NCI-H1092 (cell line): ENCODE data around the gene CTDP1.

Source experiments
- DNase-seq: peaks from one replicate; lab custom pipeline; 2025; lab: John Stamatoyannopoulos, UW

The CTDP1 gene

DNA sequence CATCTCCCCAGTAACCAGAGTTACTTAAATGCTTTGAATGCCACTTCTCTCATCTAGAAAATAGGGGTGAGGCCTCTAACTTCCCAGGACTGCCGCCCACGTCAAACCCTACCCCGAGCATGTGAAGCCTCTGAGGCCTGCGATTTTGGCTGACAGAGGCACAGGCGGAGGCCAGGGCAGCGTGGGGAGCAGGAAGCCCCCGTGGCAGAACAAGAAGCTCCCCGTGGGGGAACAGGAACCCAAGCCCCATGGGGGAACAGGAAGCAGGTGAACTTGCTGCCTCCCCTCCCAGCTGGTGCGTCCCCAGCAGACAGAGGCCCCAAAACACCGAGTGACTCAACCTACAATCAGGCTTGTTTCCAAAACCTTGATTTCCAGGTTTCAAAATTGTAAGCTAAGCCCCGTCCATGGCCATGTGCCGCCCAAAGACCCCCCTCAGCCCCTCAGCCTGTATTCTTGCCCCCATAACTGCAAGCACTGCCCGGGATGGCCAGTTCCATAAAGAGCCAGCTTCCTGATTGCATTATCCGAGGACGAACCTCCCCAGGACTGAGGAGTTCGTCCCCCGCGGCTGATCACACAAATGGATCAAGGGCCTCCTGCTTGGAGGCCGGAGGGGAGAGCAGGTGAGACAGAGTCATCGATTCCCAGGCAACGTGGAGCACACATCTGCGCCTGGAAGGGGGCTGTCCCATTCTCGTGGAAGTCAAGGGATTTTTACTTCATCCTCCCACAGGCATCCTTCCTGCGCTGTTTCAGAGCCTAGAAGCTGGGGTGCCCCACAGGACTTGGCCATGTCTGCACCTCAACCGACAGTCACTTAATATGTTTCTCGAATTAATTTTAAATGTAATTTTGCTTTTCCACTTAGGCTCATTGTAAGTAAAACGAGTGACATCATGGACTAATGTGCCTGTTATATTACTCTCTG, 36.3 kb upstream of the CTDP1 start:
- no peak for DNase-seq

DNA sequence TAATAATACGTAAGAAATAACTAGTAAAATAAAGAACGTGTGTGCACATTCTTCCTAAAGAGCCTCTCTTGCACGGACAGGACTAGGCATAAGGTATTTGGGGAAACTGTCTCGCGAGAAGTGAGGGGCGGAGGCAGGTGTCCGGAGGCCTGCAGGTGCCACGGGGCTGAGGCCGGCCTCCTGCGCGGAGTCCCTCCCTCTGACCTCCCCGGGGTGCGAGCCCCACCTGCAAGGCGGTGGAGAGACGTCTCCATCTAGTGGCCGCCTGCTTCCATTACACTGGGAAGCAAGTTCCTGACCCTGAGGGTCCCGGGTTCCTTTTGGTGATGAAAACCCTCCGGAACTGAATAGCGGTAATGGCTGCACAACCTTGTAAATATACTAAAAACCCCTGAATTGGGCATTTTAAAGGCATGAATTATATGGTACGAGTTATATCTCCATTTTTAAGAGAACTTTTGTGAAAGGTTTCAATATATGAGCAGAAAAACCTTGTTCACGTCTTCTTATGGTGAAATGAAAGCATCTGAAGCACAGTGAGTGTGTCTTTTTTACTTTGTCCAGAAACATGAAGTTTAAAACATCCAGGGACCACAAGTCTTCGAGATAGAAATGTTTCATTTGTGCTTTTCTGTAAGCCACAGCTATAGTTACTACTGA, 35.5 kb upstream of the CTDP1 start:
- peak; percentile 51 for DNase-seq

DNA sequence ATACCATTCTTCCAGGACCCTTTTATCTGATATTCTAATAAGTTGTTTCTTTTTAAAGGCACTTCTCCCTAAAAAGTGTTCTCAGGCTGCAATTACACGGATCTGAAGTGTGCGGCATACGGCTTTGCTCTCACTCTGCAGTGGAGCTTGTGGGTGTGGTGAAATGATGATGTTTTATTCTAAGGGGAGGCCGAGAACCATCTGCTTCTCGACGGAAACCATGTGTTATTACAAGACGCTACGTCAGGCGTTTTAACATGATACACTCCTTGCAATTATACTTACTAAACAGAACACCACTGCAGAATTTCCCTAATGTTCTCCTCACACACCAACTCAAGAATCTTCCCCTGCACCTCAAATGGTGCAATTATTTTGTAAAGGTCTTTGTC, 34.9 kb upstream of the CTDP1 start:
- no peak for DNase-seq

DNA sequence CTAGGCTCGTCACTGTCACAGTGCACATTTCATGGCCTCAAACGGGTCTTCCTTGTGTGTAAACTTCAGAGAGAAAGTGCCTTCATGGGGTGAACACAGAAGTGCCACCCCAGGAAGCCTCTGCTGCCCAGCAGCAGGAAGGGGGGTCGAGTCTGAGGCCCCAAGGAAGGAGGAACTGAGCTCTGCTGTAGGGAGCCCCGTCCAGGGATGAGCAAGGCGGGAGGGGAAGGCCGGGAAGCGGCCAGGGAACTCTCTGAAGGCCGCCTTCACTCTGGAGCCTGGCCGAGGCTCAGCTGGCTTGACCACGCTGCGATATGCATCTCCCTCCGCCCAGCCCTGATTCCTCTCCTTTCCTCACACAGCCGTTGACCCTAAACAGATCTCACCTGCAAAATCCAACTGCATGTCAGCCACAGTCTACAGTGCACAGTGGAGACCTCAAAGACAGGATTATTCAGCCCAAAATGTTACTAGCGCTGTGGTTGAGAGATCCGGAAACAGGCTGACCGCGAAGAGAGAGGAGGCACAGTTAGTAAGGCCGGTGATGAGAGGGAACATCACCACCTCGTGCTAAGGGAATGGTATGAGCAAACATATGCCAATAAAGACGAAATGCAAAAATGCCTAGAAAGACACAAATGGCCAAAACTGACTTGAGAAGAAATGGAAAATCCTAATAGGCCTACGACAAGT, 34.2 kb upstream of the CTDP1 start:
- no peak for DNase-seq

DNA sequence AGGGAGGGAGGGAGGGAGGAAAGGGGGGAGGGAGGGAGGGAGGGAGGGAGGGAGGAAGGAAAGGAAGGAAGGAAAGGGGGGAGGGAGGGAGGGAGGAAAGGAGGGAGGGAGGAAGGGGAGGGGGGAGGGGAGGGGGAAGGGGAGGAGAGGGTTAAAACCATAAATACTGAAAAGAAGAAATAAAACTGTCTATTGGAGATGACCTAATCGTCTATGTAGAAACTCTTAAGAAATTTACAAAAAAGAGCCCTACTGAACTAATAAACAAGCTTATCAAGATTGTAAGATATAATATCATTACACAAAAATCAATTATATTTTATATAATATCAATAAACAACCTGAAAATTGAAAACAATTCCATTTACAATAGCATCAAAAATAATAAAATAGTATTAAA, 32.3 kb upstream of the CTDP1 start:
- DNase-seq = no peak

DNA sequence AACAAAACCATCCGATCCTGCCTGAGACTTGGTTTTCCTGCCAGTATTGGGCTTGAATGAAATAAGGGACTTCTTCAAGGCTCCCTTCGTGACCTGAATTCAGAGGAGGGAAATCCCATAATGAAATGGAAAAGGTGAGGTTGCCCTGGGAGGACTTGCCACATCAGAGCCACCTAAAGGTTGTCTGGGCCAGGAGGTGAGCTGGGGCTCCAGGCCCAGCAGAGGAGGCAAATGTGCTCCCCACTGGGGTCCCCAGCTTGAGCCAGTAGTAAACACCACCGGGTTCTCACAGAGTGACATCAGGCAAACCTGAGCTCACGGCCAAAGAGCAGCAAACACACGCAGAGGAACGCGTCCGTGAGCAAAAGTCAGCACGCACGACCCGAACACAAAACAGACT, 28.6 kb upstream of the CTDP1 start:
- DNase-seq = no peak

DNA sequence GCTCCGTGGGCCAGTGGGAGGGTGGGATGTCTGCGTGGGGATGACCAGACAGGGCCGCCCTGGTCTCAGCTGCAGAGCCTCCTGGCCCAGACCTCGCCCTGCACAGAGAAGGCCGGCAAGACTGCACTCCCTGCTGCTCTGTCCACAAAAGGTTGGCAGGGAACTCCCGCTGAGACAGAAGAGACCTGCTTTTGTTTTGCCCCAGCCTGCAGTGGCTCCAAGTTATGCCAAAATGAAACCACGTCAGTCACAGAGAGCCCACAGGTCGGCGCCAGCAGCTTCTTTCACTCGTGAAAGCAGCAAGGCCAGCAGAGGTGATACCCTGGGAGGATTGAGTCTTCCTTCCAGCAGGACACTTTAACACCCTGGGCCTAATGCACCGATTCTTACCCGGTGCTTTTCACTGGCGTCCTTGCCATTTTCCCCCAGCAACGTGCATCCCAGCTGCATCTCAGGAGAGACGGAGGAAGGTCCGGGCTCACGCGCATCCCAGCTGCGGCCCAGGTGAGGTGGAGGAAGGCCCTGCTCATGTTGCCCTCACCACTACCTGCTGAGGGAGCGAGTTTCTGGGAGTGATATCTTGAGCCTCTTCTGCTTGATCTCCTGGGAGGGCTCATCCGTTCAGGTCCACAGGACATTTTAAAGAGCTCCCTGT, 22.1 kb upstream of the CTDP1 start:
- DNase-seq = peak; percentile 33

DNA sequence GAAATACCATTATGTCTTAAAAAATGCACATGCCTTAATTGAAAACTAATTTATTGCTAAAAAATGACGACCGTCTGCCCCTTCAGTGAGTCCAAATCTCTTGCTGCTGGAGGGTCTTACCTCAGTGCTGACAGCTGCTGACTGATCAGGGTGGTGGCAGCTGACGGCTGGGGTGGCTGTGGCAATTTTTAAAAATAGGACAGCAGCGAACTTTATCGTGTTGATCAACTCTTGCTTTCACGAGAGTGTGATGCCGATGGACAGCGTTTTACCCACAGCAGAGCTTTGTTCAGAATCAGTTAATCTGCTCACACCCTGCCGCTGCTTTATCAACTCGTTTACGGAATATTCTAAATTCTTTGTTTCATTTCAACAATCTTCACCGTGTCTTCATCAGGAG, 21.2 kb upstream of the CTDP1 start:
- no peak for DNase-seq

DNA sequence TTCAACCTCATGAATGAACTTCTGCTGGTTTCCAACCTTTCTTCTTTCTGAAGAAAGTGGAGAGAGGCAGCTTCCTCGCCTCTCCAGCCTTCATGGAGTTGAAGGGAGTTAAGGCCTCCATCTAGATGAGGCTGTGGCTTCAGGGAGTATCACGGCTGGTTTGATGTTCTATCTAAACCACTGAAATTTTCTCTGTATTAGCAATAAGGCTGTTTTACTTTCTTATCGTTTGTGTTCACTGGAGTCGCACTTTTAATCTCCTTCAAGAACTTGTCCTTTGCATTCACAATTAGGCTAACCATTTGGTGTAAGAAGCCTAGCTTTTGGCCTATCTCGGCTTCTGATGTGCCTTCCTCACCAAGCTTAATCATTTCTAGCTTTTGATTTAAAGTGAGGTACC, 19.9 kb upstream of the CTDP1 start:
- DNase-seq = no peak

DNA sequence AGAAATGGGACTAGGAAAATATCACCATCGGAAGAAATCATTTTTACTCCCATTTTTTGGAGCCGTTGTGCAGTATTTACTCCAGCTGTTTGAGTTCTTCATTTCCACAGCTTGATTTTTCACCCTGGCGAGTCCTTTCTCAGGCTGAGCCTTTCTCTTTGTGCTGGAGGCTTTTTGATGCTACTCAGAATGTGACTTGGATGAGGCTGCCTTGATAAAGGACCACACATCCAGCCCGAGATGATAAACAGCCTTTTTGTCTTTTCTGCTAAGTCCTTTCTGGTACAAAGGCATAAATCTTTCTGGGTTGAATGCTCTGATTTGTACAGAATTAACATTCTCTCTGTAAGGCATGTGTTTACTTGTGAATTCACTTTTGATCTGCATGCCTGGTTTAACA, 17.6 kb upstream of the CTDP1 start:
- no peak for DNase-seq

DNA sequence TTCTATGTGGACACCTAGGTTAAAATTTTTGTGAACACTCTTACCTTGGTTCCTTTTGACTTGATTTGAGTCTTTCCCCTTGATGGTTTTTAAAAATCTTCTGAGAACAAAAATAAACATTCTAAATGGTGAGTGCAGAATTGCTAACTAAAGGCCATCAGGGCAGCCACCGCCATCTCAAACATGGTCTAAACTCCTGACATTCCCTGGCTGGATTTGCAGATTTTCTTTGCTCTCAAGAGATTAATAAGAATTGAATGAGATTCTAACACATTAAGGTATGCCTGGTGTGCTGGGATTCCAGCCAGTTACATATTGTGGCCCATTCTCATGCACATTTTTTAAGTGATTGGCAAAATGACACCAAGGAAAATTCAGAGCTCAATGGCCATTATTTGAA, 17.2 kb upstream of the CTDP1 start:
- DNase-seq = no peak

DNA sequence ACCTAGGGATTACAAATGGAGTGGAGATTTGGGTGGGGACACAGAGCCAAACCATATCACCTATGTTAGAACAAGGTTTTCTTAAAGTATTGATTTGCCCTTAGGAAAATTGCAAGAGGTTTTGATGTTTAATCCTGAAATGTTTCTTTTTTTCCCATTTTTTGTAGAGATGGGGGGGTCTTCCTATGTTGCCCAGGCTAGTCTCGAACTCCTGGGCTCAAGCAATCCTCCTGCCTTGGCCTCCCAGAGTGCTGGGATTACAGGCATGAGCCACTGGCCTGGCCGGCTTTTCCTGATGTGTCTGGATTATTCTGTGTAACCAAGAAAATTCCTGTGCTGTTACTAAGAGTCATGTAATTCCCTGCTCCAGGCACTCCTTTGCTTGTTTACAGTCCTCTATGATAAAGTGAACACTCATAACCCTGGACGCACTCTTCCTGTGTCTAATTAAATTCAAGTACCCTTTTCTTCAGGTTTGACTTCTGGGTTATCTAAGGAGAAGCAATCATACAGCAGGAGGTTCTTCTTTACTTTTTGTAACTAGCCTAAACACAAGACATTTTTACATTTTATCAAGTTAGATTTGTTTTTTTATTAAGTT, 15.0 kb upstream of the CTDP1 start:
- no peak for DNase-seq

DNA sequence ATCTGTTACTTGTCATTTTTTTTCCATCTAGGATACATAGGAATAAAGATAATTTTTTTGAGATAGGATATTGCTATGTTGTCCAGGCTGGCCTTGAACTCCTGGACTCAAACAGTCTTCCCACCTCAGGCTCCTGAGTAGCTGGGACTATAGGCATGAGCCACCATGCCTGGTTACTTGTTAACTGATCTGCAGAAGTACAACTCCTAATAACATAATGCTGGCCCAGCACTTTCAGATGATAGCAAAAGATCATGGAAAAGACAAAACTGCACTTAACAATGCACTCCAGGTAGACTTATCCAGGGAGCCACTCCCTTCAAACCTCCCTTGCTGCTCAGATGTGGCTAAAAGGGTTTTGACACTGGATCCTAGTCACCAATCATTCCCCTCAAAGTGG, 11.4 kb upstream of the CTDP1 start:
- no peak for DNase-seq

DNA sequence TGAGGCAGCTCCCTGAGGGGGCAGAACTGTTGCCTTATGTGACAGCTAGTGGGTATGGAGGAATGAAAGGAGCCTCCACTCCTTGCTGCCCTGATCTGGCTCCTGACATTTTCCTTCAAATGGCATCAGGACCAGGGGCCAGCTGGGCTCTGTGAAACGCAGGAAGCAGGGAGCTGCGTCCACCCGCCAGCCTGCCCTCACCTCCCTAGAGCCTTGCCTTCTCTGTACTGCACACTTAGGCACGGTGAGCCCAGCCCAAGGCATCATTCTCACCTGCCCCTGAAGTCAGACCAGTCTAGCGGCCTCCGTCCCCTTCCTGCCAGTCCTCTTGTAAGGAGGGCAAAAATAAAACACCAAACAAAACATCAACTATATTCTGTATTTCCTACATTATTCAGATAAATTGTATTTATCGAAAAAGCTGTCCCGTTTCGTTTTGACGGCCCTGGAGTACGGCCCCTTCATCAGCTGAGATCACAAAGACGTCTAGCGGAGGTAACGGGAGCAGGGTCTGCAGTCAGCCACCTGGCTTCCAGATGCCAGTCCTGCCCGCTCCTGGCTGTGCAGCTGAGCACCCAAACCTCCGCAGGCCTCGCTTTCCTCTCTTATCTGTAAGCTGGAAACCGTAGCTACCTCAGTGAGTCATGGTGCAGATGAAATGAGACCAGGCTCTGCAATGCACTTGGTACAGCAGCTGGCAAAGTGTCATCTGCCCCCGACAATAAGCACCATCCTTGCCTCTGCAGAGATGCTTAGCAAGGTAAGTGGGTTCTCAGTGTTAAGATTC, 6.9 kb upstream of the CTDP1 start:
- DNase-seq = no peak

DNA sequence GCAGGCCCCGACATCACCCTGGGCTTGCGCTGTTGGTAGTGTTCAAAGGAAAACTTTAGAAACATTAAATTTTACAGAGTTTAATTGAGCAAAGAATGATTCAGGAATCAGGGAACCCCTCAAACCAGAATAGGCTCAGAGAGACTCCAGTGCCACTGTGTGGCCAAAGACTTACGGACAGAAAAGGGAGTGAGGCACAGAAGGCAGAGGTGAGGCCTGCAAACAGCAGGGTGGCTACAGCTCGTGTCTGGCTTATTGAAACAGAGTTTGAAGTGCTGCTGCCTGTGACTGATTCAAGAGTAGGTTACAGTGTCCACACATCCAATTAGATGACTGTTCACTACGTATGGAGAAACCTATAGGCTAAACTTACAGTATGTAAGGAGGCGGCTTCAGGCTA, 2.4 kb upstream of the CTDP1 start:
- no peak for DNase-seq

DNA sequence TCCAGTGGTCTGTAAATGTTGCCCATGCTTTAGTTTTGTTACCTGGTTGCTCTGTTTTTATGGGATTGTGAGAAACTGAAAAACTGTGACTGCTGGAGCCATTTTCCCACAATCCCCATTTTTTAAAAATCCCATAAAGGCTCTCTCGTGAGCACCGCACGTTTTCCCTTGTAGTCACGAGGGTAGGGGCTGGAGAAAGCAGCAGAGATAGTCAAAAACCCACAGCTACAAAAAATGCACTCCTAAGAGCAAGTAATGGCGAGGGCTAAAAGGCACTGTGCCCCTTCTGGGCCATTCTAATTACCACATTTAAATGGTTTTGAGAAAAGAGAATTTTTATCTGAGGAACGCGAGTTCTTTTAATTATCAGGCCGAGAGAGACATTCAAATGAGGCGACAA, 1.8 kb upstream of the CTDP1 start:
- no peak for DNase-seq

DNA sequence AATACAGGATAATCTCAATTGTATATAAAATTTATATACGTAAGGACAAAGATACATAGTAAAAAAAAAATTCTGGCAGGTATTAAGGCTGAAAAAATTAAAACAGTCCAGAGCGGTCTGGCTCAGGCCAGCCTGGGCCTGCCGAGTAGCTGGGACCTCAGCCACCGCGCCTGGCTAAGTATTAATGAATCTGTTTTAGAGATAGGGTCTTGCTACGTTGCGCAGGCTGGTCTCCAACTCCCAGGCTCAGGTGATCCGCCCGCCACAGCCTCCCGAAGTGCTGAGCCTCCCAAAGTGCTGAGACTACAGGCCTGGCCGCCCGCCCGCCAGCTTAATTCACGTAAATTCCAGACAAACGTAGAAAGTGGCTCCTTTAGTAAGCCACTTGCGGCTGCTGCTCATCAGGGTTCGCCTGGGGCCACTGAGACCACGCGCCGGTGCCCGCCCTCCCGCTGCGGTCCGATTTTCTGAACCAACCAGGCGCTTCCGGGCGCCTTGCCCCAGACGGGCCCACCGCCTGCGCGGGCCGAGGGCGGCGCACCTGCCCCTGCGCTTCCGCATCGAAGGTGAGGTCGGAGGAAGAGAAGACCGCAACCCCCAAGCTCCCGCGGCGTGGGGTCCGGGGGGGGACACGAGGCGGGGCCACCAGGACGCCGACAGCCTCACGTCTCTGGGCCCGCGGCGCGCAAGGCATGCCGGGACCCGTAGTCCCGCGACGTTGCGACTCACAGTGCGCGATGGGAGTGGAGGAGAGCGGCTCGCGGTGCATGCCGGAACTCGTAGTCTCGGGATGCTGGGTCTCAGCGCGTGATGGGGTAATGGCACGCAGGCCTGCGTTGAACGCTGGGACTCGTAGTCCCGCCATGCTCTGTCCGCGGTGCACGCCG, 695 bp upstream of the CTDP1 start:
- DNase-seq = peak; percentile 99

DNA sequence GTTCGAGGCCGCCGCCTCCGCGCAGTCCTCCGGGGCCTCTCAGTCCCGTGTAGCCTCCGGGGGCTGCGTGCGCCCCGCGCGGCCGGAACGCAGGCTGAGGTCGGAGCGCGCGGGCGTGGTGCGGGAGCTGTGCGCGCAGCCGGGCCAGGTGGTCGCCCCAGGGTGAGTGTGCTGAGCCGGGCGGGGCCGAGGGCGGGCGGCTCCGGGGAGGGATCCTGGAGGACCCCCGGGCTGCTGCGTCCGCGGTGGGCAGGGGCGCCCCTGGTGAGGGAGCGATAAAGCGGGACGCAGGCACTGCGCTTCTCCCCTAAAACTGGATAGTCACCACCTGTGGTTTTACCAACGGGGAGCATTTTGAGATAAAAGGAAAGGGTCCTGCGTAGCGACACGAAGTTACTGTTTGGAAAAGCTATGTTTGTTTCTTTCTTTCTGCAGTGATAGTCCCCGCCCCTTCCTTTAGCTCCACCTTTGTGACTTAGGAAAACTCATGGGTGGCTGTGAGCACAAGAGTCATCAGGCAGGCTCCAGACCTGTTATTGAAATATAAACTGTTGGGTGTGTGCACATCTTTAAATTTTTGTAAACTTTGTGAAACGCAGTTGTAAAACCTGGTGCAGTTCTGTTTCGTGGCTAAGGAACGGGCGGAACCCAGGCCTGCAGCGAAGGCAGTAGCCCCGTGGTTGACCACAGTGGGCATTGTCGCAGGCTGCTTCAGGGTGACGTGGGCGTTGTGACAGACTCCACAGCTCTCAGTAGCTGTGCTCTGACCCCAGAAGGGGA, 687 bp downstream of the CTDP1 start:
- DNase-seq = no peak

DNA sequence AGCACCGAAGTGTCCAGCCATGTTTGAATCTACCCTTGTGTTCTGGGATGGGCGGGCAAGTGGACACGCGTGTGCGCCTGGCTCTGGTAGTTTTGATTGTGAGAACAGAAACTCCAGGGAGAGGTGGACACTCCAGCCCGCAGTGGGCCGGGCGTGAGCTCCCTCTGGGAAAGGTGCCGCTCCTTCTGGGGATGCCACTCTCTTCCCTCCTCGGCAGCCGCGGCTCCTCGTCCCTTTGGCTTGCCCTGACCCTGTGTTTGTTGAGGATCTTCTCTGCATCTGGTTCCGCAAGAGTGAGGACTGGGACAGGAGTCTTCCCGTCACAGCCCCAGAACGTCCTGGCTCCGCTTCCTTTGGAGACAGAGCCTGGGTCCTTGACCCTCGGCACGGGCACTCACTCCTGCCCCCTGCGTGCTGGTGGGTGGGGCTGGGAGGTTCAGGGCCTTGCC, 1.3 kb downstream of the CTDP1 start:
- no peak for DNase-seq
